Astrocyte of the hippocampus (primary cell): ENCODE results near the gene HECA.
A peak's percentile ranks its signal among the peaks of the same experiment; 100 is the strongest.

Experiments
- DNase-seq: peaks from one replicate; pipeline ENCODE4 v3.0.0; 2011; ENCODE audit warnings: low read depth, low spot score

HECA gene

GRCh38 chr6:139161169-139161568, 26.3 kb downstream of the HECA start:
- DNase-seq, result peak; percentile 80

DNA sequence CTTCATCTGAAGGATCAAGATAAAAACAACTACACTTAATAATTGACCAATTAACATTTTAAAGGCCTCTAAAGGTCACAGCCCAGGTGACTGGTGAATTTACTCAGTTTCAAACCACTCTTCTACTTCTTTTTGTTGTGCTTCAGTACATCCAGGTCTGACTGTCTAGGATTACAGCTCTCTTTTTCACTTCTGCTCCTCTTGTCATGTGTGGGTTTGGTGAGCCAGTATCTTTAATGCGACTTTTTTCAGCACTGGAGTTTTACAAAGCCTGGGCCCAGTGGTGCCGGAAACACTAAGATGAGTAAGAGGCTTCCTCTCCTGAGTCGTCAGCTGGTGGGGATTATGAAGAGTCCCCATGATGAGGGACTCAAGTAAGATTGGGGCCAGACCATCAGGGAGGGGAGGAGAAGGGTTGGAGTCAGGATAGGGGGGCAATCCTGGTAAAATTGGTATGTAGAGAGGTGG, 27.0 kb downstream of the HECA start:
- no peak for DNase-seq

GRCh38 chr6:139164001-139164400, 29.1 kb downstream of the HECA start:
- DNase-seq, result no peak

- no peak for DNase-seq
Observed at GRCh38 chr6:139165324-139165723, 30.4 kb downstream of the HECA start.

DNA sequence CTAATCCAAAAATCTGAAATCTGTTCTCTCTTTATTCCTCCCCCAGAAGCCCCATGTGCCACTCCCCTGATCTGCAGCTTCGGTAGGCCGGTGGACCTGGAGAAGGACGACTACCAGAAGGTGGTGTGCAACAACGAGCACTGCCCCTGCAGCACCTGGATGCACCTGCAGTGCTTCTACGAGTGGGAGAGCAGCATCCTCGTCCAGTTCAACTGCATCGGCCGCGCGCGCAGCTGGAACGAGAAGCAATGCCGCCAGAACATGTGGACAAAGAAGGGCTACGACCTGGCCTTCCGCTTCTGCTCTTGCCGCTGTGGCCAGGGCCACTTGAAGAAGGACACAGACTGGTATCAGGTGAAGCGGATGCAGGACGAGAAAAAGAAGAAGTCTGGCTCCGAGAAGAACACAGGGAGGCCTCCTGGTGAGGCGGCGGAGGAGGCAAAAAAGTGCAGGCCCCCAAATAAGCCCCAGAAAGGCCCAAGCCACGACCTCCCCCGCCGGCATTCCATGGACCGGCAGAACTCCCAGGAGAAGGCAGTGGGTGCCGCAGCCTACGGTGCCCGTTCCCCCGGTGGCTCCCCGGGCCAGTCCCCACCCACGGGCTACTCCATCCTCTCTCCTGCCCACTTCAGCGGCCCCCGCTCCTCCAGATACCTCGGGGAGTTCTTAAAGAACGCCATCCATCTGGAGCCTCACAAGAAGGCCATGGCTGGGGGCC, 31.5 kb downstream of the HECA start:
- DNase-seq, result no peak

GRCh38 chr6:139166956-139167313, 32.1 kb downstream of the HECA start:
- no peak for DNase-seq

- DNase-seq, result no peak
Observed at GRCh38 chr6:139172151-139172550, 37.3 kb downstream of the HECA start.

DNA sequence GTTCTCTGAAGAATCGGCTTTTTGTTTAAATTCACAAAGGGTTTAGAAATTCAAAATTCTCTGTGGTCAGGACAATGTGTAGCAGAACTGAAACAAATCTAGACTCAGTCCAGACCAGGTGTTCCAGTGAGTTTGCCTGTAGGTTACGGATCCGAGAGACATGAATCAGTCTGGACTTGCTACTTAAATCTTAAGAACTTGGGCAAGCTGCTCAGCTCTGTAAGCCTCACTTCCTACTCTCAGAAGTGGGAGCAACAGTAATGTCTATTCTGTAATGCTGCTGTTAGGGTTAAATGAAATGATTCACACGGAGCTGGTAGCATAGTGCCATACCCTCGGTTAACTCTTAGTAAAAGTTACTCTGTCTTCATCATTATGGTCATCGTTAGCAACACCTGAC, 37.7 kb downstream of the HECA start:
- no peak for DNase-seq

GRCh38 chr6:139173172-139173571, 38.3 kb downstream of the HECA start:
- DNase-seq, result no peak

- no peak for DNase-seq
Observed at GRCh38 chr6:139173822-139174221, 38.9 kb downstream of the HECA start.

DNA sequence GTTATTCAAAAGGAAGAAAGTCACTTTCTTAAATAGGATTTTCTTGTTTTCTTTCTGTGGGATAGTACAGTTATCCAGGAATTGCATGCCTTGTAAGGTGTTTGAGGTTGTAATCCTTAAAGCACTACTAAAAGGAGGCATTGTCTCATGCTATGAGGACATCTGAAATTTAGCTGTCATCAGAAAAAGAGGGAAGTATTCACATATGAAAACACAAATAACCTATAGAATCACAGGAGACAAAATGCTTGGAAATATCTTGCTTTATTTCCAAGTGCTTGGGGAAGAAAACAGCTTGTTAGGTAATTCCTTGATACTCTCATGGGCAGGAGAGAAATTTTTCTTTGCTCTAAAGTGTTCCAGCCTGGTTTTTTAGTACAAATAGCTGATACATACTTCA, 40.1 kb downstream of the HECA start:
- no peak for DNase-seq

DNA sequence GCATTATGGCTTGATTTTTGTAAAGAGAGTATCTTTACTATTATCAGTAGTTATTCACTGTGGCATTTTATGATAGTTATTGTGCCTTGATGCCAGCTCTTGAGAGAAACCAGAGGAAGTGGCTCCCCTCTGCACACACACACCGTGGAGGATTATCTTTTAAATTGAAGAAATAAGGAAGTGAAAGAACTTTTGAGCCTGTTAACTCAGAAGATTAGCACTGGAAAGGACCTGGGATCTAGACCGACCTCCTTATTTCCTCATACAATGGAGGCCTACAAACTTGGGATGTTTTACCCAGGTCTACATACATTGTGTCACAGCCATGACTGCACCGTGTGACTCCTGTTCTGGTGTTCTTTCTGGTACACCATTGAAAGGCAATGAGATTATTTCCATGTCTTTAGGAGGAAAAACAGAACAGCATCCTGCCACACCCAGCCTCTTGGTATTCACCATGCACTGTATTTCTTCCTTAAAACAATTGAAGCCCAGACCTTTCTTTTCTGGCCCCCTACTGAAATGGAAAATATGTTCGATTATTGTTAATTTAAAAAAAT, 40.6 kb downstream of the HECA start:
- DNase-seq, result no peak

GRCh38 chr6:139181236-139181635, 46.4 kb downstream of the HECA start:
- no peak for DNase-seq

DNA sequence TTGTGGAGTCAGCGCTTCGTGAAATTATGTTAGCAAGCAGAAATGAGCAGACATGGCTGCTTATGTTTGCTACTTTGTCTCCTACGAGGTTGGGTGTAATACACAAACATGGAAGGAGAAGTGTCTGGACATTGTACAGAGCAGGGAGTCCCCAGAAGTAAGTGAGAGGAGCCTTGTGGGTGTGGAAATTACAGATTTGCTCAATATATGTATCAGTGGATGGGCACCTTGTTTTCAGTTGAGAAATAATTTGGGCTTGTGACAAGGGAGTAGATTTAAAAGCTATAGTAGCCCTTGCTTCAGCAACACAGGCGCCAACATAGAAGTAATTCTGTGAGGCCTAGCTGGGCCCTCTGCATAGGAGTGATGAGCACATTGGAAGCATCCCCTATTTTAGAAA, 49.2 kb downstream of the HECA start:
- no peak for DNase-seq

DNA sequence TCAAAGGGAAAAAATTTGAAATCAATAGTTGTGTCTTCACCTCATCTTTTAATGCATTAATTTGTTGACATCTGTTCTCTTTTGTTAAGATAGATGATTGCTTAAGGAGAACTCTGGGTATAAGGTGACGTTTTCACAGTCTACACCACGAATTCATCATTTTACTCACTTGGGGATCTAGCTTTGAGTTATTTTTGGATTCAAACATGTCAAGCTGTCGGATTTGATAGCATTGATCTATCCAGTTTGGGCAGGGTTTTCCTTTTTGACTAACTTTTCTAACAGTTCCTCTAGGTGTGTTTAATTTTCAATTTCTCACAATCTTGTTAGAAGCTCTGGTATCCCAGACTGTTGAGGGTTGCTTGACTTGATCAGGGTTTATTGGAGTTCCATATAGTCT, 49.6 kb downstream of the HECA start:
- no peak for DNase-seq

DNA sequence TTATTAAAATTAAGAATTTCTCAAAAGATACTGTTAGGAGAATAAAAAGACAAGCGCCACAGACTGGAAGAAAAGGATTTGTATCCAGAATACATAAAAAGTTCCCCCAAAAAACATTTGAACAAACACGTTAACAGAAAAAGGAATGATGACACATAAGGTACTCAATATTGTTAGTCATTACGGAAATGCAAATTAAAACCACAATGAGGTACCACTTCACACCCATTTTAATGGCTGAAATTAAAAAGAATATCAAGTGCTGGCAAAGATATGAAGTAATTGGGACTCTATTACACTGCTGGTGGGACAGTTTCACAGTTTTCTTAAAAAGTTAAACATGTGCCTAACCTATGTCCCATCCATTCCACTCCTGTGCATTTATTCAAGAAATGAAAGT, 51.4 kb downstream of the HECA start:
- no peak for DNase-seq

GRCh38 chr6:139186692-139187091, 51.8 kb downstream of the HECA start:
- no peak for DNase-seq

DNA sequence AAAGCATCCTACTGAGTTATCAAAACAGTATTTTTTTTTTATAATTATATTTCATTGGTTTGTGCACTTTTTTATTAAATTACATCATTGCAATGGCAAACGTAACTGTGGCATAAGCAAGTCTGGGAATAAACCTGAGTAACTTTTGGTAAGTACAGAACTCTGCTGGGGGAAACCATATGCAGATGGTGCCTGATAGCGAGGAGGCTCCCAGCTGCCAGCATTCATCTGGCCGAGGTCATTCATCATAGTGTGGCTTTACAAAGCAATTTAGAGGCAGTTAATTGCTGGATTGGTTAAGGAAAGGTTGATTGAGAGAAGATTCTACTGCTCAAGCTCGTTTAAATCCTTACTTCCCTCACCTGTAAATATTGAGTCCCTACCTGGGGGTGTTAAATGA, 52.6 kb downstream of the HECA start:
- DNase-seq, result no peak

GRCh38 chr6:139189665-139190064, 54.8 kb downstream of the HECA start:
- DNase-seq, result no peak

DNA sequence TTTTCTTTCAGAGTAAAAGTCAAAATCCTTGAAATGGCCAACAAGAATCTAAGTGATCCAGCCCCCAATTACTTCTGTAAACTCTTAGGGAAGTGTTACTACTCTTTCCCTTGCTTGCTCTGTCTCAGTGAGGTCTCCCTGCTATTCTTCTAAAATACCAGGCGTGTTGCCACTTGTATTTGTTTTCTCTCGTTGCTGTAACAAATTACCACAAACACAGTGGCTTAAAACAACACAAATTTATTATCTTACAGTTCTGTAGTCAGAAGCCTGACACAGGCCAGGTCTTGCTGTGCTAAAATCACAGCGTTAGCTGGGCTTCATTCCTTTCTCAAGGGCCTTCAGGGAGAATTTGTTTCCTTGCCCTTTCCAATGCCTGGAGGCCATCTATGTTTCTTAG, 59.9 kb downstream of the HECA start:
- no peak for DNase-seq

DNA sequence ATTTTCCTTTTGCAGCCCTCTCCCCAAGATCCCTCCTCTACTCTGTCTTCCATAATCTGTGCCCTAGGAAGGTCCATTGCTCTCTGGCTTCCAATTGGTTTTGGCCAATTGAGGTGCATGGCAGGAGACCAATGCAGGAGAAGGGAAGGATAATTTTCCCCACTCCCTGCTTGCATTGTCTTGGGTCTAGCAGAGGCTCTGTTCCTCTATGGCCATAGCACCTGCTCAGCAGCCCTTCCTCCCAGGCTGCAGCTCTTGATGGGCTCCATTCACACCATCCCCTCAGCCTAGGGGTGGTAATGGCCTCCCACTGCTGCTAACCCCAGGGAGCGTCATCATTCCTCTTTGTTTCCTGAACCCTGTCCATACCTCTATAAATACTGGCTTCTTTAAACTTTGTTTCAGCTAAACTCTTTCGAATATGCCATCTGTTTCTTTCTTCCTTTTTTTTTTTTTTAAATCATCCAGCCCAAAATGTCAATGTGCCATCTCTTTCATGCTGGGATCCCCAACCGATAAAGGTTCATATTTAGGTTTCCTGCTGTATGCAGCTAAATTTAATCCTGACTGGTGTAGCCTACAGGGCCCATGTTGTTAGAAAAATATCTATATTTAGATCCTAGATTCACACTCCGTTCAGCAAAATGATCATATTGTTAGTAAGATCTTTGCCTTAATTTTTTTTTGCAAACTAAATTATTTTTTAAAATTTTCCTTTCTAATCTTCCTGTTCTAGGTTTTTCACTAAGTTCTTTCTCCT, 63.8 kb downstream of the HECA start:
- DNase-seq, result no peak

DNA sequence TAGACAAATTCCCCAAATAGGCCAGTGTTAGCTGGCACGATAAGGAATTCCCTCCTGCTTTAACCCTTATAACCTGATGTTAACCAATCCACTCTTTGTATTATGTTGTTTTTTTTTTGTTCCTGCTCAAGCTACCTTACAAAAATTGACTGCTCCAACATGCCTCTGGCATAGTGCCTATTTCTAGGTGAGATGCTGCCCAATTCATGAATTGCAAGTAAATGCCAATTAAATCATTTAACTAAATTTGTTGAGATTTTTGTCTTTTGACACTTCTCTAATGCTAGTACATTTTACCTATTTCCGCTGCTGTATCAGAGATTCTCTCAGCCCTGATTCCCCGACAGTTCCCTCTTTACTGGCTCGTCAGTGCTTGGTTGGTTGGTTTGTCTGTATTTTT, 66.5 kb downstream of the HECA start:
- DNase-seq, result no peak

DNA sequence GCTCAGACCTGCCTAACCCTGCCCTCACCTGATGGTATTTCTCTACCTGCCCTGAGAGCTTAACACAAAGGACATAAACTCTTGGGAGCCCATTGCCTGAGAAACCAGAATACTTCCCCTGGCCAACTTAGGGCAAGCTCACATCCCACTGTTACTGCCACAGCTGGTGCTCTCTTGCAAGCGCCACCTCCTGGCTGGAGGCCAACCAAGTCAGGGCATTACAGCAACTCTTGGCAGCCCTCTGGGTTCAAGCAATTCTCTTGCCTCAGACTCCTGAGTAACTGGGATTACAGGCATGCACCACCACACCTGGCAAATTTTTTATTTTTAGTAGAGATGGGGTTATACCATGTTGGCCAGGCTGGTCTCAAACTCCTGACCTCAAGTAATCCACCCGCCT, 70.1 kb downstream of the HECA start:
- DNase-seq, result no peak
